ENCODE results near the gene SRP19. TPM values are rescaled to one million over a fixed set of nuclear protein-coding genes. Genes with fewer than 3 reads are reported as not detected.
A peak's percentile ranks its signal among the peaks of the same experiment; 100 is the strongest.
"Not testable (repeated sequence)": the region's sequence is repeated elsewhere in the genome, so short reads cannot be mapped to it uniquely, and the experiment has no call there.

Gene SRP19
- total RNA-seq (2014; rRNA removed; shearing (Covaris generic)) = 165 and 187 TPM in 2 replicates

DNA sequence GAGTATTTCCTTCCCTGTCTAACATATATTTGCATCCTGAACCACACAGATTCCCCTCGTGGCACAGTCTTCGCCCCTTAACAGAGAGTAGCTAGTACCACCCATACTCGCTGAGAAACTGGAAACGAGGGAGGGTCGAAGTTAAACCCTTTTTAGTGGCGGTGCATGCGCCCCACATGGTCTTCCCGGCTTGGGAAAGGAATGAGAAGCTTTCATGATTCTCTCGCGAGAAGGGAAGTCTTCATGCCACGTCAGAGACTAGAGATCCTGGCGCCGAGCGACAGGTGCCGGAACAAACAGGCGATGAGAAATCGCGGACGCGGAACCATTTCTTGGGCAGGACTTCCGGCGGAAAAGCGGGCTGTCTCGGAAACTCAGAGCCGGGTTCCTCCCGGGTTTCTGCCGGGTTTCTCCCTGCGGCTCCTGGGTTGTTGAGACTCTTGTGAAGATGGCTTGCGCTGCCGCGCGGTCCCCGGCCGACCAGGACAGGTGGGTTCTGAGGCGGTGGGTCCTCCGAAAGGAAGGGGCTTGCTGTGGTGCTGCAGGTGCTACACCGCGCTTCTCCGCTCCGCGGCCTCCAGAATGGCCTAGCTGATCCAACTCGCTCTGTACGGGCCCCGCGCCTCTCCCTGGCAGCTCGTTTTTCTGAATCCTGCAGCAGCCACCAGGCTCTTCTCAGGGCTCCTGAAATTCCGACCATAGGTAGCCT is at the start of gene SRP19:
SRP19 (plus strand) TSS at position 359 of the 709 bp plus-strand sequence; CDS start at position 449, 90 bp downstream.
- DNase-seq (ENCODE audit: low spot score) = peak; percentile 98

- no peak for DNase-seq (ENCODE audit: low spot score)
Measured at GRCh38 chr5:112812549-112812948, 48.5 kb upstream of the SRP19 start.

GRCh38 chr5:112820246-112820645 is 40.8 kb upstream of the SRP19 start:
- DNase-seq (ENCODE audit: low spot score) = no peak

- DNase-seq (ENCODE audit: low spot score) = no peak
Measured at GRCh38 chr5:112822456-112822855, 38.6 kb upstream of the SRP19 start.

DNA sequence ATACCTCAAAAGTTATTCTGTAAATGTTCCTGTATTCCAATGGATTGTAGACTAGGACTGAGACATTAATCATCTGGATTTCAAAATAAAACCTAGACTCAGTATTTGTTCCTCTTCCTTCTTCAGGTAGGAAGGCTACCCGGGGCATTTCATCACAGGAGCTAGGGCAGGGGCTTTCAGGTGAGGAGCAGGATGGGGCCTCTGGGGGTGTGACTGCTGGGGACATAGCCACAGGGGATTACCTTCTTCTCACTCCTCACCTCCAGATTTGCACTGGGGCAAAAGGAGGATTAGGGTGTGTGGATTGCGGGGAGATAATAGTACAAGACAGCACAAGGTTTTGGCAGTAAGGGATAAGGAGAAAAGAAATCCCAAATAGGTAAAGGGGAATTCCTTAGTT is 37.9 kb upstream of the SRP19 start:
- DNase-seq (ENCODE audit: low spot score) = no peak

- no peak for DNase-seq (ENCODE audit: low spot score)
Measured at GRCh38 chr5:112823656-112824055, 37.4 kb upstream of the SRP19 start.

- DNase-seq (ENCODE audit: low spot score) = no peak
Measured at GRCh38 chr5:112824197-112824596, 36.9 kb upstream of the SRP19 start.

- no peak for DNase-seq (ENCODE audit: low spot score)
Measured at GRCh38 chr5:112830378-112830777, 30.7 kb upstream of the SRP19 start.

DNA sequence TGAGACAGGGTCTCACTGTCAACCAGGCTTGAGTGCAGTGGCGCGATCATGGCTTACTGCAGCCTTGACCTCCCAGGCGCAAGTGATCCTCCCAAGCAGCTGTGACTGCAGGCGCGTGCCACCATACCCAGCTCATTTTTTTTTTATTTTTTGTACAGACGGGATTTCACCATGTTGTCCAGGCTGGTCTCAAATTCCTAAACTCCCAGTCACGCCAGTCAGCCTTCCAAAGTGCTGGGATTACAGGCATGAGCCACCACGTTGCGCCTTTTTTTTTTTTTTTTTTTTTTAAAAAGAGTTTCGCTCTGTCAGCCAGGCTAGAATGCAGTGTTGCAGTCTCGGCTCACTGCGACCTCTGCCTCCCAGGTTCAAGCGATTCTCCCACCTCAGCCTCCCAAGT is 27.1 kb upstream of the SRP19 start:
- DNase-seq (ENCODE audit: low spot score) = no peak

DNA sequence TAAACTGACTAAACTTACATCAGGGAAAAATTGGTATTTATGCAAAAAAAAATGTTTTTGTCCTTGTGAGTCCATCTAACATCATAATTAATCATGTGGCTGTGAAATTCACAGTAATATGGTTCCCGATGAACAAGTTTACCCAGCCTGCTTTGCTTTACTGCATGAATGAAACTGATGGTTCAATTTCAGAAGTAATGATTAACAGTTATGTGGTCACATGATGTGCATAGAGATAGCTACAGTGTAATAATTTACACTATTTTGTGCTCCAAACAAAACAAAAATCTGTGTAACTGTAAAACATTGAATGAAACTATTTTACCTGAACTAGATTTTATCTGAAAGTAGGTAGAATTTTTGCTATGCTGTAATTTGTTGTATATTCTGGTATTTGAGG is 16.6 kb upstream of the SRP19 start:
- no peak for DNase-seq (ENCODE audit: low spot score)

DNA sequence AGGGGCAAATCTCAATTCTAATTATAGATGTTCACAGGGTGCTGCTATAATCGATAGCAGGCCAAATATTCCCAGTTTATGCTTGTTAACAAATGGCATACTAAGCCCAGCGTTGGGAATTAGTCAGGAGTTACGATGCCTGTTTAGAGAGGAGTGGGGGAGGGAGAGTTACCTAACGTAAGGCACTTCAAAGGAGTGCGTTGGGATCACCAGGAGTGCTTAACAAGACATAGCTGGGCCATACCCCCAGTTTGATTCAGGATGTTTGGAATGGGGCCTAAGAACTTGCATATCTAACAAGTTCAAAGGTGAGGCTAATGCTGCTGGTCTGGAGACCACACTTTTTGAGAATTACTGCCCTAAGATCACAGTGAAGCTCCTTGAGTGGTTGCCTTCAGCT is 14.5 kb upstream of the SRP19 start:
- no peak for DNase-seq (ENCODE audit: low spot score)

DNA sequence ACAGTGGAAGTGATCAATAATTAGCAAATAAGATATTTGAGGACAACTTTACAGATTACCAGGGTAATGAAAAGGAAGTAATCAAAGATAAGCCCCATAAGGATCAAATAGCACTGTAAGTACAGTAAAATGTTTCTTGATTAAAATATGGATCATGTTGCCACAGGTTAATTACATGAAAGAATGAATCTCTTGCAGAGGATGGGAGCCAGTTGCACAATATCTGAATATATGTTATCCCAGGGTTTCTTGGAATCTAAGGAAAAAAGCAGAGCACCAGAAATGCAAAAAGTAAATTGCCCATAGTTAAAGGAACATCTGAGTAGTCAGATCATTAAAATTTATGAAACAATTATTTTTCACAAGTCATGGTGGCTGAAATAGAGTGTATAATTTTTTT is 13.8 kb upstream of the SRP19 start:
- no peak for DNase-seq (ENCODE audit: low spot score)

DNA sequence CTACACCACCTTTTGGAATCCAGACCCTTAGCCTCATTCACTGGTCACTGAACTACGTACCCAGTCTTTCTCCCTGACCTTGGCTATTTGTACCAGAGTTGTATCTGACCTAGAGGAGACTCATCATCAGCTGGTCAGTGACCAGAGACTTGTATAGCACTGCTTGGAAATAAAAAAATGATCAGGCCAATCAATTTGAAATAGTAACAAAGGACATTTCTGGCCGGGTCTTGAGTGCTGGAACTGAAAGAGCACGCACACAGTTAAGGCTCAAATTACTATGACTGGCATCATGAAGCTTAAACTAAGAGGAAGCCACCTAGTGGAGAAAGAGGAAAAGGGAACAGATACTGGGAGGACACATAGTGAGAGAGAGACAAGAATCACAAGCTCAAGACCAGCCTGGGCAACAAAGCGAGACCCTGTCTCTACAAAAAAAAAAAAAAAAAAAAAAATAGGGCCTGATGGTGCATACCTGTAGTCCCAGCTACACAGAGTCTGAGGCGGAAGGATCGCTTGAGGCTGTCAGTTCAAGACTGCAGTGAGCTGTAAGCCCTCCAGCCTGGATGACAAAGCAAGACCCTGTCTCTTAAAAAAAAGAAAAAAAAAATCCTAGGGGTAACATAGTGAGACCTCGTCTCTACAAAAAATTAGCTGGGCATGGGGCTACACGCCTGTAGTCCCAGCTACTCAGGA is 12.8 kb upstream of the SRP19 start:
- peak; percentile 85 for DNase-seq (ENCODE audit: low spot score)

- DNase-seq (ENCODE audit: low spot score) = no peak
Measured at GRCh38 chr5:112849912-112850311, 11.2 kb upstream of the SRP19 start.

GRCh38 chr5:112854651-112855050 is 6.4 kb upstream of the SRP19 start:
- DNase-seq (ENCODE audit: low spot score) = no peak

- DNase-seq (ENCODE audit: low spot score) = no peak
Measured at GRCh38 chr5:112857866-112858265, 3.2 kb upstream of the SRP19 start.

- DNase-seq (ENCODE audit: low spot score) = not testable (repeated sequence)
Measured at GRCh38 chr5:112860571-112860928, 537 bp upstream of the SRP19 start.

GRCh38 chr5:112861638-112861985 is 525 bp downstream of the SRP19 start:
- no peak for DNase-seq (ENCODE audit: low spot score)

DNA sequence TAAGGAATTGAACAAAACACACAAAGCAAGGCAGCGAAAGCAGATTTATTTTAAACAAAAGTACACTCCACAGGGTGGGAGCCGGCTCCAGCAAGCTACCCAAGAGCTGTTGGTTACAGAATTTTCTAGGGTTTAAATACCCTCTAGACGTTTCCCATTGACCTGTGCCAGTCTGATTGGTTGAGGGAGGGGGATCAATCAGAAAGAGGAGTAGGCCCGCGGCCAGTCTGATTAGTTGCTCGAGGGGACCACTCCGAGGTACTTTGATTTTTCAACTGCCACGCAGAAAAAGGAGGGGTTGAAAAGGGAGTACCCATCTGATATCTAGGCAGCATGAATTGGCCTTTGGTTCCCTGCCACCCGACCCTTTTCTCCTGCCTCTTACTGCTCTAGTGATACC is 998 bp downstream of the SRP19 start:
- no peak for DNase-seq (ENCODE audit: low spot score)

- no peak for DNase-seq (ENCODE audit: low spot score)
Measured at GRCh38 chr5:112863549-112863948, 2.5 kb downstream of the SRP19 start.

- no peak for DNase-seq (ENCODE audit: low spot score)
Measured at GRCh38 chr5:112865128-112865527, 4.0 kb downstream of the SRP19 start.

- DNase-seq (ENCODE audit: low spot score) = no peak
Measured at GRCh38 chr5:112866739-112867138, 5.7 kb downstream of the SRP19 start.

- no peak for DNase-seq (ENCODE audit: low spot score)
Measured at GRCh38 chr5:112867411-112867810, 6.3 kb downstream of the SRP19 start.

DNA sequence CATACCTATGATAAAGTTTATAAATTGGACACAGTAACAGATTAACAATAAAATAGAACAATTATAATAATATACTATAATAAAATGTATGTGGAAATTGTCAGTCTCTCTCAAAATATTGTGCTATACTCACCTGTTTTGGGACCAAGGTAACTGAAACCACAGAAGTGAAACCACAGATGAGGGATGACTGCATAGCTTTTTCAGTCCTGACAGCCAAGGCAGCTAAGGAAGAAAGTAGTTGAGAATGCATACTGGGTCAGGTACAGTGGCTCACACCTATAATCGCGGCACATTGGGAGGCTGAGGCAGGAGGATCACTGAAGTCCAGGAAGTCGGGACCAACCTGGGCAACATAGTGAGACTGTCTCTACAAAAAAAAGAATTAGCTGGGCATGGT is 8.9 kb downstream of the SRP19 start:
- DNase-seq (ENCODE audit: low spot score) = no peak
